HG03095 (cell line): Measurements from ENCODE around the gene AJAP1.

Experiments
- ATAC-seq: cut with Tn5 transposase; IDR thresholded peaks from one replicate; pipeline ENCODE4 v1.9.1; 2021; ENCODE audit warnings: moderate library complexity; ENCODE audit not compliant: unreplicated experiment

AJAP1 gene

GRCh38 chr1:4678066-4678717 lies 23.8 kb downstream of the AJAP1 start:
- ATAC-seq, result no peak

- ATAC-seq, result no peak
Observed at GRCh38 chr1:4681026-4681425, 26.6 kb downstream of the AJAP1 start.

GRCh38 chr1:4682607-4683220 lies 28.3 kb downstream of the AJAP1 start:
- no peak for ATAC-seq

GRCh38 chr1:4684136-4684535 lies 29.7 kb downstream of the AJAP1 start:
- no peak for ATAC-seq

- no peak for ATAC-seq
Observed at GRCh38 chr1:4684864-4685522, 30.6 kb downstream of the AJAP1 start.

- ATAC-seq, result no peak
Observed at GRCh38 chr1:4685523-4685865, 31.1 kb downstream of the AJAP1 start.

GRCh38 chr1:4687943-4688342 lies 33.5 kb downstream of the AJAP1 start:
- ATAC-seq, result no peak

- ATAC-seq, result no peak
Observed at GRCh38 chr1:4689271-4689935, 35.0 kb downstream of the AJAP1 start.

GRCh38 chr1:4689941-4690635 lies 35.7 kb downstream of the AJAP1 start:
- ATAC-seq, result no peak

- ATAC-seq, result no peak
Observed at GRCh38 chr1:4690951-4691675, 36.7 kb downstream of the AJAP1 start.

GRCh38 chr1:4691766-4692405 lies 37.5 kb downstream of the AJAP1 start:
- ATAC-seq, result no peak

GRCh38 chr1:4692437-4692836 lies 38.0 kb downstream of the AJAP1 start:
- no peak for ATAC-seq

- no peak for ATAC-seq
Observed at GRCh38 chr1:4693331-4693730, 38.9 kb downstream of the AJAP1 start.

GRCh38 chr1:4693891-4694290 lies 39.5 kb downstream of the AJAP1 start:
- ATAC-seq, result no peak

GRCh38 chr1:4694492-4694891 lies 40.1 kb downstream of the AJAP1 start:
- ATAC-seq, result no peak

- ATAC-seq, result no peak
Observed at GRCh38 chr1:4695241-4695640, 40.8 kb downstream of the AJAP1 start.

GRCh38 chr1:4696161-4696745 lies 41.8 kb downstream of the AJAP1 start:
- ATAC-seq, result no peak

GRCh38 chr1:4696753-4697152 lies 42.3 kb downstream of the AJAP1 start:
- ATAC-seq, result no peak

- ATAC-seq, result no peak
Observed at GRCh38 chr1:4697801-4698200, 43.4 kb downstream of the AJAP1 start.

- ATAC-seq, result no peak
Observed at GRCh38 chr1:4698911-4699310, 44.5 kb downstream of the AJAP1 start.
